ENCODE data around the gene GNB1L.

Gene GNB1L

GRCh38 chr22:19820880-19821522 lies 33.7 kb downstream of the GNB1L start:
- DNase-seq (ENCODE audit: extremely low read depth, low read depth), result no peak
- TF ChIP-seq CTCF (IDR thresholded peaks at IDR 0.05; ENCODE audit: low read depth, low read length), result no peak

GRCh38 chr22:19819911-19820879 lies 34.5 kb downstream of the GNB1L start:
- no peak for TF ChIP-seq CTCF (IDR thresholded peaks at IDR 0.05; ENCODE audit: low read depth, low read length)

GRCh38 chr22:19819208-19819910 lies 35.3 kb downstream of the GNB1L start:
- DNase-seq (ENCODE audit: extremely low read depth, low read depth), result no peak
- TF ChIP-seq CTCF (IDR thresholded peaks at IDR 0.05; ENCODE audit: low read depth, low read length), result no peak

More at GRCh38 chr22:19819911-19820879, 34.5 kb downstream of the GNB1L start:
- no peak for DNase-seq (ENCODE audit: extremely low read depth, low read depth)

GRCh38 chr22:19818324-19819207 lies 36.1 kb downstream of the GNB1L start:
- DNase-seq (ENCODE audit: extremely low read depth, low read depth), result no peak

GRCh38 chr22:19816372-19817119 lies 38.1 kb downstream of the GNB1L start:
- DNase-seq (ENCODE audit: extremely low read depth, low read depth), result no peak
- TF ChIP-seq CTCF (IDR thresholded peaks at IDR 0.05; ENCODE audit: low read depth, low read length), result no peak

More at GRCh38 chr22:19818324-19819207, 36.1 kb downstream of the GNB1L start:
- no peak for TF ChIP-seq CTCF (IDR thresholded peaks at IDR 0.05; ENCODE audit: low read depth, low read length)

GRCh38 chr22:19815823-19816290 lies 38.8 kb downstream of the GNB1L start:
- DNase-seq (ENCODE audit: extremely low read depth, low read depth), result no peak
- no peak for TF ChIP-seq CTCF (IDR thresholded peaks at IDR 0.05; ENCODE audit: low read depth, low read length)

All from AG09319 (cell line).